ENCODE data around the gene FMNL3.

FMNL3 gene

GRCh38 chr12:49733219-49734017, 26.2 kb upstream of the FMNL3 start:
- Histone ChIP-seq H3K4me2 (ENCODE audit: low read depth, low read length) (no peak overlapping the region), H3K79me2 (ENCODE audit: low read length) (no peaks in the 10 kb centered on the region), H4K20me1 (ENCODE audit: insufficient read depth, low read length) (no peaks in the 10 kb centered on the region), H3K9ac (ENCODE audit: low read length) (no peak overlapping the region), H3K4me3 (ENCODE audit: low read length) (no peak overlapping the region), H3F3A (ENCODE audit: insufficient read depth, low read length) (no peaks in the 10 kb centered on the region), H3K36me3 (replicated peaks; ENCODE audit: insufficient read depth, low read length) (no peaks in the 10 kb centered on the region), H3K9me2 (replicated peaks; ENCODE audit: insufficient read depth, low read length) (no peaks in the 10 kb centered on the region), H2AFZ (ENCODE audit: low read length) (no peak overlapping the region), H3K27ac (ENCODE audit: low read length) (no peak overlapping the region), H3K4me1 (ENCODE audit: low read length) (no peaks in the 10 kb centered on the region), H3K9me3 (replicated peaks; ENCODE audit: insufficient read depth, low read length) (no peaks in the 10 kb centered on the region), H3K27me3 (replicated peaks; ENCODE audit: insufficient read depth, low read length) (no peaks in the 10 kb centered on the region)
- DNase-seq: no peak
- TF ChIP-seq EZH2 (optimal IDR thresholded peaks at IDR 0.05; ENCODE audit: low read depth, low read length) (no peak), EZH2phosphoT487 (IDR thresholded peaks at IDR 0.05; ENCODE audit: low read length) (no peak)
- TF ChIP-seq, protein P1, sequence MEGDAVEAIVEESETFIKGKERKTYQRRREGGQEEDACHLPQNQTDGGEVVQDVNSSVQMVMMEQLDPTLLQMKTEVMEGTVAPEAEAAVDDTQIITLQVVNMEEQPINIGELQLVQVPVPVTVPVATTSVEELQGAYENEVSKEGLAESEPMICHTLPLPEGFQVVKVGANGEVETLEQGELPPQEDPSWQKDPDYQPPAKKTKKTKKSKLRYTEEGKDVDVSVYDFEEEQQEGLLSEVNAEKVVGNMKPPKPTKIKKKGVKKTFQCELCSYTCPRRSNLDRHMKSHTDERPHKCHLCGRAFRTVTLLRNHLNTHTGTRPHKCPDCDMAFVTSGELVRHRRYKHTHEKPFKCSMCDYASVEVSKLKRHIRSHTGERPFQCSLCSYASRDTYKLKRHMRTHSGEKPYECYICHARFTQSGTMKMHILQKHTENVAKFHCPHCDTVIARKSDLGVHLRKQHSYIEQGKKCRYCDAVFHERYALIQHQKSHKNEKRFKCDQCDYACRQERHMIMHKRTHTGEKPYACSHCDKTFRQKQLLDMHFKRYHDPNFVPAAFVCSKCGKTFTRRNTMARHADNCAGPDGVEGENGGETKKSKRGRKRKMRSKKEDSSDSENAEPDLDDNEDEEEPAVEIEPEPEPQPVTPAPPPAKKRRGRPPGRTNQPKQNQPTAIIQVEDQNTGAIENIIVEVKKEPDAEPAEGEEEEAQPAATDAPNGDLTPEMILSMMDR (IDR thresholded peaks at IDR 0.05; ENCODE audit: low read length): no peak

GRCh38 chr12:49730568-49731101, 23.4 kb upstream of the FMNL3 start:
- no peak overlapping the region for H2AFZ ChIP-seq (ENCODE audit: low read length)
- H3K27me3 ChIP-seq (replicated peaks; ENCODE audit: insufficient read depth, low read length): no peaks in the 10 kb centered on the region
- no peak overlapping the region for H3K27ac ChIP-seq (ENCODE audit: low read length)
- H3K79me2 ChIP-seq (ENCODE audit: low read length): no peaks in the 10 kb centered on the region
- no peak for DNase-seq
- H3K9me2 ChIP-seq (replicated peaks; ENCODE audit: insufficient read depth, low read length): no peaks in the 10 kb centered on the region
- H3K4me2 ChIP-seq (ENCODE audit: low read depth, low read length): no peak overlapping the region
- H3K36me3 ChIP-seq (replicated peaks; ENCODE audit: insufficient read depth, low read length): no peaks in the 10 kb centered on the region
- H4K20me1 ChIP-seq (ENCODE audit: insufficient read depth, low read length): no peaks in the 10 kb centered on the region
- H3K9me3 ChIP-seq (replicated peaks; ENCODE audit: insufficient read depth, low read length): no peaks in the 10 kb centered on the region
- no peak overlapping the region for H3K9ac ChIP-seq (ENCODE audit: low read length)
- H3F3A ChIP-seq (ENCODE audit: insufficient read depth, low read length): no peaks in the 10 kb centered on the region
- H3K4me3 ChIP-seq (ENCODE audit: low read length): no peak overlapping the region
- no peak for TF ChIP-seq EZH2 (optimal IDR thresholded peaks at IDR 0.05; ENCODE audit: low read depth, low read length)
- no peak for TF ChIP-seq EZH2phosphoT487 (IDR thresholded peaks at IDR 0.05; ENCODE audit: low read length)
- TF ChIP-seq, protein P1 (IDR thresholded peaks at IDR 0.05; ENCODE audit: low read length): no peak
- no peaks in the 10 kb centered on the region for H3K4me1 ChIP-seq (ENCODE audit: low read length)

- H2AFZ ChIP-seq (ENCODE audit: low read length): no peak overlapping the region
- no peaks in the 10 kb centered on the region for H3K36me3 ChIP-seq (replicated peaks; ENCODE audit: insufficient read depth, low read length)
- no peaks in the 10 kb centered on the region for H3K9me3 ChIP-seq (replicated peaks; ENCODE audit: insufficient read depth, low read length)
Observed at GRCh38 chr12:49730050-49730449, 22.8 kb upstream of the FMNL3 start.

More at GRCh38 chr12:49730050-49730449, 22.8 kb upstream of the FMNL3 start:
- Histone ChIP-seq H4K20me1 (ENCODE audit: insufficient read depth, low read length) (no peaks in the 10 kb centered on the region), H3K79me2 (ENCODE audit: low read length) (no peaks in the 10 kb centered on the region), H3K4me2 (ENCODE audit: low read depth, low read length) (no peak overlapping the region), H3K4me1 (ENCODE audit: low read length) (no peaks in the 10 kb centered on the region), H3K9me2 (replicated peaks; ENCODE audit: insufficient read depth, low read length) (no peaks in the 10 kb centered on the region), H3K27me3 (replicated peaks; ENCODE audit: insufficient read depth, low read length) (no peaks in the 10 kb centered on the region), H3K27ac (ENCODE audit: low read length) (no peak overlapping the region), H3K4me3 (ENCODE audit: low read length) (no peak overlapping the region), H3F3A (ENCODE audit: insufficient read depth, low read length) (no peaks in the 10 kb centered on the region), H3K9ac (ENCODE audit: low read length) (no peak overlapping the region)
- TF ChIP-seq EZH2 (optimal IDR thresholded peaks at IDR 0.05; ENCODE audit: low read depth, low read length): no peak
- TF ChIP-seq, protein P1 (IDR thresholded peaks at IDR 0.05; ENCODE audit: low read length): no peak
- no peak for TF ChIP-seq EZH2phosphoT487 (IDR thresholded peaks at IDR 0.05; ENCODE audit: low read length)
- no peak for DNase-seq

Data from MM.1S (cell line).